ENCODE data around the gene TIAM1. TPM values are rescaled to one million over a fixed set of nuclear protein-coding genes. Genes with fewer than 3 reads are reported as not detected.
"Not testable (repeated sequence)": the region's sequence is repeated elsewhere in the genome, so short reads cannot be mapped to it uniquely, and the experiment has no call there.

TIAM1 gene
- total RNA-seq, 2 donors from 2014 or later, result 23.4 to 63.4 TPM

GRCh38 chr21:31254131-31254530 lies 89.9 kb downstream of the TIAM1 start:
- Mint-ChIP-seq H3K4me3 (no peak overlapping the region), H3K4me1 (no peaks in the 10 kb centered on the region), H3K36me3 (ENCODE audit: low read depth) (peaks cover 24% of the 10 kb centered on the region), H3K27ac (no peak overlapping the region), H3K9me3 (no peaks in the 10 kb centered on the region), H3K27me3 (no peaks in the 10 kb centered on the region)
- no peak for ATAC-seq (replicated peaks)

GRCh38 chr21:31253684-31254083 lies 90.4 kb downstream of the TIAM1 start:
- H3K36me3 Mint-ChIP-seq (ENCODE audit: low read depth), result peaks cover 28% of the 10 kb centered on the region
- no peak overlapping the region for H3K4me3 Mint-ChIP-seq

GRCh38 chr21:31252611-31253010 lies 91.5 kb downstream of the TIAM1 start:
- H3K27me3 Mint-ChIP-seq, result no peaks in the 10 kb centered on the region
- H3K4me3 Mint-ChIP-seq, result no peak overlapping the region
- H3K4me1 Mint-ChIP-seq, result no peaks in the 10 kb centered on the region
- no peaks in the 10 kb centered on the region for H3K9me3 Mint-ChIP-seq
- H3K27ac Mint-ChIP-seq, result no peak overlapping the region
- no peak for ATAC-seq (replicated peaks)
- H3K36me3 Mint-ChIP-seq (ENCODE audit: low read depth), result peaks cover 39% of the 10 kb centered on the region

More at GRCh38 chr21:31253684-31254083, 90.4 kb downstream of the TIAM1 start:
- Mint-ChIP-seq H3K27ac (peak overlapping the region; percentile 54), H3K9me3 (no peaks in the 10 kb centered on the region), H3K27me3 (no peaks in the 10 kb centered on the region), H3K4me1 (no peaks in the 10 kb centered on the region)
- no peak for ATAC-seq (replicated peaks)

GRCh38 chr21:31252091-31252490 lies 92.0 kb downstream of the TIAM1 start:
- H3K27me3 Mint-ChIP-seq, result no peaks in the 10 kb centered on the region
- no peaks in the 10 kb centered on the region for H3K4me1 Mint-ChIP-seq
- H3K27ac Mint-ChIP-seq, result no peak overlapping the region
- peaks cover 41% of the 10 kb centered on the region for H3K36me3 Mint-ChIP-seq (ENCODE audit: low read depth)
- no peak for ATAC-seq (replicated peaks)
- H3K9me3 Mint-ChIP-seq, result no peaks in the 10 kb centered on the region
- H3K4me3 Mint-ChIP-seq, result no peak overlapping the region

- ATAC-seq (replicated peaks), result no peak
- Mint-ChIP-seq H3K4me1 (no peaks in the 10 kb centered on the region), H3K9me3 (no peaks in the 10 kb centered on the region), H3K27me3 (no peaks in the 10 kb centered on the region), H3K36me3 (ENCODE audit: low read depth) (peaks cover 44% of the 10 kb centered on the region), H3K27ac (no peak overlapping the region), H3K4me3 (no peak overlapping the region)
Observed at GRCh38 chr21:31251686-31252085, 92.4 kb downstream of the TIAM1 start.

- Mint-ChIP-seq H3K36me3 (ENCODE audit: low read depth) (peaks cover 75% of the 10 kb centered on the region), H3K9me3 (peaks cover 5% of the 10 kb centered on the region), H3K27ac (no peak overlapping the region), H3K4me1 (no peaks in the 10 kb centered on the region), H3K4me3 (no peak overlapping the region), H3K27me3 (no peaks in the 10 kb centered on the region)
- ATAC-seq (replicated peaks), result no peak
Observed at GRCh38 chr21:31248598-31248997, 95.5 kb downstream of the TIAM1 start.

- no peaks in the 10 kb centered on the region for H3K4me1 Mint-ChIP-seq
- H3K27ac Mint-ChIP-seq, result no peak overlapping the region
- H3K27me3 Mint-ChIP-seq, result no peaks in the 10 kb centered on the region
- H3K4me3 Mint-ChIP-seq, result no peak overlapping the region
- ATAC-seq (replicated peaks), result no peak
- H3K36me3 Mint-ChIP-seq (ENCODE audit: low read depth), result peaks cover 86% of the 10 kb centered on the region
- peaks cover 15% of the 10 kb centered on the region for H3K9me3 Mint-ChIP-seq
Observed at GRCh38 chr21:31243611-31244010, 100.5 kb downstream of the TIAM1 start.

- peaks cover 12% of the 10 kb centered on the region for H3K4me1 Mint-ChIP-seq
- peak overlapping the region; percentile 8 for H3K4me3 Mint-ChIP-seq
- peaks cover 5% of the 10 kb centered on the region for H3K9me3 Mint-ChIP-seq
- peaks cover 40% of the 10 kb centered on the region for H3K36me3 Mint-ChIP-seq (ENCODE audit: low read depth)
- peak; percentile 84 for ATAC-seq (replicated peaks)
- no peaks in the 10 kb centered on the region for H3K27me3 Mint-ChIP-seq
- peak overlapping the region; percentile 39 for H3K27ac Mint-ChIP-seq
Observed at GRCh38 chr21:31236528-31236927, 107.5 kb downstream of the TIAM1 start.

GRCh38 chr21:31235671-31236450 lies 108.2 kb downstream of the TIAM1 start:
- H3K4me1 Mint-ChIP-seq, result peaks cover 12% of the 10 kb centered on the region

GRCh38 chr21:31234936-31235335 lies 109.1 kb downstream of the TIAM1 start:
- no peak for ATAC-seq (replicated peaks)
- no peaks in the 10 kb centered on the region for H3K9me3 Mint-ChIP-seq
- peaks cover 32% of the 10 kb centered on the region for H3K36me3 Mint-ChIP-seq (ENCODE audit: low read depth)
- H3K4me1 Mint-ChIP-seq, result peaks cover 12% of the 10 kb centered on the region
- H3K27me3 Mint-ChIP-seq, result no peaks in the 10 kb centered on the region
- H3K4me3 Mint-ChIP-seq, result no peak overlapping the region
- H3K27ac Mint-ChIP-seq, result no peak overlapping the region

More at GRCh38 chr21:31235671-31236450, 108.2 kb downstream of the TIAM1 start:
- peak overlapping the region; percentile 8 for H3K4me3 Mint-ChIP-seq
- ATAC-seq (replicated peaks), result peak; percentile 73
- H3K9me3 Mint-ChIP-seq, result peaks cover 5% of the 10 kb centered on the region
- H3K27ac Mint-ChIP-seq, result peak overlapping the region; percentile 39
- H3K27me3 Mint-ChIP-seq, result no peaks in the 10 kb centered on the region
- H3K36me3 Mint-ChIP-seq (ENCODE audit: low read depth), result peaks cover 37% of the 10 kb centered on the region

GRCh38 chr21:31233711-31234110 lies 110.3 kb downstream of the TIAM1 start:
- ATAC-seq (replicated peaks), result no peak
- H3K4me1 Mint-ChIP-seq, result peaks cover 17% of the 10 kb centered on the region
- H3K4me3 Mint-ChIP-seq, result no peak overlapping the region
- no peaks in the 10 kb centered on the region for H3K27me3 Mint-ChIP-seq
- H3K36me3 Mint-ChIP-seq (ENCODE audit: low read depth), result peaks cover 32% of the 10 kb centered on the region
- no peak overlapping the region for H3K27ac Mint-ChIP-seq
- no peaks in the 10 kb centered on the region for H3K9me3 Mint-ChIP-seq

GRCh38 chr21:31232344-31232743 lies 111.7 kb downstream of the TIAM1 start:
- H3K27ac Mint-ChIP-seq, result no peak overlapping the region
- ATAC-seq (replicated peaks), result no peak
- H3K4me1 Mint-ChIP-seq, result peaks cover 21% of the 10 kb centered on the region
- no peaks in the 10 kb centered on the region for H3K27me3 Mint-ChIP-seq
- peaks cover 32% of the 10 kb centered on the region for H3K36me3 Mint-ChIP-seq (ENCODE audit: low read depth)
- H3K9me3 Mint-ChIP-seq, result no peaks in the 10 kb centered on the region
- no peak overlapping the region for H3K4me3 Mint-ChIP-seq

GRCh38 chr21:31230937-31231336 lies 113.1 kb downstream of the TIAM1 start:
- no peak overlapping the region for H3K27ac Mint-ChIP-seq
- H3K4me3 Mint-ChIP-seq, result no peak overlapping the region
- H3K9me3 Mint-ChIP-seq, result no peaks in the 10 kb centered on the region
- H3K27me3 Mint-ChIP-seq, result no peaks in the 10 kb centered on the region
- peaks cover 9% of the 10 kb centered on the region for H3K4me1 Mint-ChIP-seq
- H3K36me3 Mint-ChIP-seq (ENCODE audit: low read depth), result peaks cover 39% of the 10 kb centered on the region
- no peak for ATAC-seq (replicated peaks)

- H3K27me3 Mint-ChIP-seq, H3K27ac Mint-ChIP-seq, H3K9me3 Mint-ChIP-seq, H3K4me3 Mint-ChIP-seq, H3K4me1 Mint-ChIP-seq: not testable (repeated sequence)
- ATAC-seq (replicated peaks), result peak; percentile 78
- H3K36me3 Mint-ChIP-seq (ENCODE audit: low read depth), result peaks cover 49% of the 10 kb centered on the region
Observed at GRCh38 chr21:31228723-31229122, 115.3 kb downstream of the TIAM1 start.

GRCh38 chr21:31225713-31226112 lies 118.3 kb downstream of the TIAM1 start:
- ATAC-seq (replicated peaks), result no peak
- H3K4me3 Mint-ChIP-seq, result no peak overlapping the region
- no peaks in the 10 kb centered on the region for H3K27me3 Mint-ChIP-seq
- H3K36me3 Mint-ChIP-seq (ENCODE audit: low read depth), result peaks cover 70% of the 10 kb centered on the region
- H3K27ac Mint-ChIP-seq, result no peak overlapping the region
- no peaks in the 10 kb centered on the region for H3K9me3 Mint-ChIP-seq
- peaks cover 9% of the 10 kb centered on the region for H3K4me1 Mint-ChIP-seq
